Endodermal cell (in vitro differentiated cells): ENCODE results near the gene ACSM6. TPM values are rescaled to one million over a fixed set of nuclear protein-coding genes. Genes with fewer than 3 reads are reported as not detected.

Experiments
- DNase-seq: peaks from one replicate; pipeline ENCODE4 v3.0.0-alpha.2; 2017
- H3K27ac ChIP-seq: 2 replicates; pipeline ENCODE4 v1.5.1; 2013; ENCODE audit warnings: mild to moderate bottlenecking, low read depth, low read length, moderate library complexity
- H3K27me3 ChIP-seq: 2 replicates; pipeline ENCODE4 v1.6.1; 2013; ENCODE audit warnings: mild to moderate bottlenecking, low read length, moderate library complexity; ENCODE audit not compliant: insufficient read depth, control insufficient read depth, poor library complexity, severe bottlenecking
- H3K36me3 ChIP-seq: 2 replicates; pipeline ENCODE4 v1.7.0; 2013; ENCODE audit warnings: mild to moderate bottlenecking, low read length, moderate library complexity; ENCODE audit not compliant: control insufficient read depth, insufficient read depth
- H3K4me1 ChIP-seq: one replicate; pipeline ENCODE4 v1.7.0; 2013; ENCODE audit warnings: low read length; ENCODE audit not compliant: control insufficient read depth, insufficient read depth
- H3K4me3 ChIP-seq: 2 replicates; pipeline ENCODE4 v1.5.1; 2013; ENCODE audit warnings: mild to moderate bottlenecking, low read length, moderate library complexity
- H3K9ac ChIP-seq: 2 replicates; pipeline ENCODE4 v1.6.1; 2013; ENCODE audit warnings: mild to moderate bottlenecking, low read length, moderate library complexity; ENCODE audit not compliant: poor library complexity, severe bottlenecking; ENCODE audit errors: extremely low read depth
- H3K9me3 ChIP-seq: 2 replicates; pipeline ENCODE4 v1.6.1; 2013; ENCODE audit warnings: mild to moderate bottlenecking, low read length, moderate library complexity; ENCODE audit not compliant: control insufficient read depth
- H3K27ac Mint-ChIP-seq: 2 replicates; pipeline ENCODE4 v1.8.0; 2020; ENCODE audit warnings: mixed read lengths
- H3K27me3 Mint-ChIP-seq: 2 replicates; pipeline ENCODE4 v1.8.0; 2021; ENCODE audit warnings: mild to moderate bottlenecking, mixed read lengths; ENCODE audit not compliant: insufficient read depth
- H3K36me3 Mint-ChIP-seq: 2 replicates; pipeline ENCODE4 v1.8.0; 2020; ENCODE audit warnings: low read depth, mixed read lengths
- H3K4me1 Mint-ChIP-seq: 2 replicates; pipeline ENCODE4 v1.8.0; 2020; ENCODE audit warnings: mixed read lengths
- H3K4me3 Mint-ChIP-seq: 2 replicates; pipeline ENCODE4 v1.8.0; 2020; ENCODE audit warnings: mild to moderate bottlenecking, moderate library complexity, mixed read lengths
- H3K9me3 Mint-ChIP-seq: 2 replicates; pipeline ENCODE4 v1.8.0; 2020; ENCODE audit warnings: mild to moderate bottlenecking, mixed read lengths
- WGBS, 2 experiments: methylation state at CpG; one replicate each; pipeline versions ENCODE4 v1.1.5 to v1.1.7; 2013; ENCODE audit warnings: missing lambda C conversion rate in 2 of 2, mixed read lengths in 1 of 2; ENCODE audit not compliant: insufficient coverage in 1 of 2, insufficient read length in 1 of 2; 5-methylcytosine and 5-hydroxymethylcytosine counted together
- total RNA-seq, 2 donors: library from RNA; stranded (reverse); fragmentation: NEBNext Ultra II Directional in 1 of 2; extraction: Animal tissue kit (Norgen Biotek cat#: 25700) in 1 of 2; gene quantifications; 2 replicates in 1 of 2; 3 replicates in 1 of 2; pipeline ENCODE4 v1.2.1, GENCODE V29; 2021
- TF ChIP-seq, protein P1 (sequence below): fragments of 200-600 bp; sonication (generic); conservative IDR thresholded peaks from 2 replicates; pipeline ENCODE4 v1.5.0; 2021; ENCODE audit warnings: antibody characterized with exemption, mild to moderate bottlenecking

ACSM6 gene
- total RNA-seq, 2 donors from 2014 or later: not detected

DNA sequence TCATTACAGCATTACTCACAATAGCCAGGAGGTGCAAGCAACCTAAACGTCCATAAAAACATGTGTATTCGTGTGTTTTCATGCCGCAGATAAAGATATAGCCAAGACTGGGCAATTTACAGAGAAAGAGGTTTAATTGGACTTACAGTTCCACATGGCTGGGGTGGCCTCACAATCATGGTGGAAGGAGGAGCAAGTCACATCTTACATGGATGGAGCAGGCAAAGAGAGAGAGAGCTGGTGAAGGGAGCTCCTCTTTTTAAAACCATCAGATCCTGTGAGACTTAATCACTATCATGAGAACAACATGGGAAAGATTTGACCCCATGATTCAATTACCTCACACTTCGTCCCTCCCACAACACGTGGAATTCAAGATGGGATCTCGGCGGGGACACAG, 63.8 kb downstream of the ACSM6 start:
- Histone ChIP-seq H3K9me3 (peaks cover 24% of the 10 kb centered on the region), H3K36me3 (peaks cover 95% of the 10 kb centered on the region), H3K4me1 (peaks cover 9% of the 10 kb centered on the region), H3K4me3 (no peak overlapping the region), H3K9ac (no peak overlapping the region), H3K27ac (no peak overlapping the region), H3K27me3 (no peaks in the 10 kb centered on the region)
- DNase-seq: no peak
- 95 to 100% methylated on average over 1 to 7 of the region's 7 CpGs for WGBS, 2 experiments
- peaks cover 32% of the 10 kb centered on the region for H3K4me1 Mint-ChIP-seq
- TF ChIP-seq, protein P1, sequence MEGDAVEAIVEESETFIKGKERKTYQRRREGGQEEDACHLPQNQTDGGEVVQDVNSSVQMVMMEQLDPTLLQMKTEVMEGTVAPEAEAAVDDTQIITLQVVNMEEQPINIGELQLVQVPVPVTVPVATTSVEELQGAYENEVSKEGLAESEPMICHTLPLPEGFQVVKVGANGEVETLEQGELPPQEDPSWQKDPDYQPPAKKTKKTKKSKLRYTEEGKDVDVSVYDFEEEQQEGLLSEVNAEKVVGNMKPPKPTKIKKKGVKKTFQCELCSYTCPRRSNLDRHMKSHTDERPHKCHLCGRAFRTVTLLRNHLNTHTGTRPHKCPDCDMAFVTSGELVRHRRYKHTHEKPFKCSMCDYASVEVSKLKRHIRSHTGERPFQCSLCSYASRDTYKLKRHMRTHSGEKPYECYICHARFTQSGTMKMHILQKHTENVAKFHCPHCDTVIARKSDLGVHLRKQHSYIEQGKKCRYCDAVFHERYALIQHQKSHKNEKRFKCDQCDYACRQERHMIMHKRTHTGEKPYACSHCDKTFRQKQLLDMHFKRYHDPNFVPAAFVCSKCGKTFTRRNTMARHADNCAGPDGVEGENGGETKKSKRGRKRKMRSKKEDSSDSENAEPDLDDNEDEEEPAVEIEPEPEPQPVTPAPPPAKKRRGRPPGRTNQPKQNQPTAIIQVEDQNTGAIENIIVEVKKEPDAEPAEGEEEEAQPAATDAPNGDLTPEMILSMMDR: no peak
- peaks cover 19% of the 10 kb centered on the region for H3K9me3 Mint-ChIP-seq
- no peak overlapping the region for H3K27ac Mint-ChIP-seq
- no peak overlapping the region for H3K4me3 Mint-ChIP-seq
- no peaks in the 10 kb centered on the region for H3K27me3 Mint-ChIP-seq
- peaks cover 74% of the 10 kb centered on the region for H3K36me3 Mint-ChIP-seq

GRCh38 chr10:95260397-95260881, 66.4 kb downstream of the ACSM6 start:
- Histone ChIP-seq H3K4me3 (peak overlapping the region; percentile 48), H3K9me3 (peaks cover 24% of the 10 kb centered on the region), H3K9ac (peak overlapping the region; percentile 52), H3K4me1 (peaks cover 14% of the 10 kb centered on the region), H3K27me3 (no peaks in the 10 kb centered on the region), H3K36me3 (peaks cover 82% of the 10 kb centered on the region), H3K27ac (peak overlapping the region; percentile 56)
- Mint-ChIP-seq H3K36me3 (peaks cover 74% of the 10 kb centered on the region), H3K27ac (peak overlapping the region; percentile 97), H3K9me3 (peaks cover 19% of the 10 kb centered on the region), H3K27me3 (no peaks in the 10 kb centered on the region), H3K4me3 (no peak overlapping the region), H3K4me1 (peaks cover 51% of the 10 kb centered on the region)
- DNase-seq: peak; percentile 67
- WGBS, 2 experiments: 65 to 74% methylated on average over 3 of the region's 3 CpGs
- TF ChIP-seq, protein P1: no peak

DNA sequence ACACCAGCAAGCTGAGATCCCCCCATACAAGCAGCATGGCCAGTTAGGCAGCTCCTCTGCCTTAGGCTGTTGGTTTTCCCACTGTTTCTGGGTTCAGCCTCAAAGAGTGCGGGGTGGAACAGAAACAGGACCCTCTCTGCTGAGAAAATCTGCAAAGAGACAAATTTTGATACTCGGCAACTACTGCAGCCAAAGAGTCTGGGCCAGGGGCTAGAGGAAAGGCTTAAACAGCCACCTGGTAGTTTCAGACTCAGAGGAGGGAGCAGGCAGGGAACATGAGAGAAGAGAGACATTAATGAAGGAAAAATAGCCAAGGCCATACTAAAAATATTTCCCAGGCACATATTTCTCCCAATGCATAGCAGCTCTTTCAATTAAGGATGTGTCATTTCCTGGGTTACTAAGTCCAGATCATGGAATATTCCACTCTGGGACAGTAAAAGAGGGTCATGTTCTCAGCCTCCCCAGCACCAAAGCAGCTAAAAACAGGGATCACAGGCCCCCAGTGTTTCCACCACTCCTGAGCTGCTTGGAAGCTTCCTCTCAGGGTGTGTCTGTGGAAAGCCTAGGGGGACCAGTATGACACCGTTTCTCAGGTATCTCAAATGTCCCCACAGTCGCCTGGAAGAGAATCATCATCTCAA, 67.0 kb downstream of the ACSM6 start:
- Histone ChIP-seq H3K4me3 (peak overlapping the region; percentile 48), H3K36me3 (peaks cover 81% of the 10 kb centered on the region), H3K9ac (peak overlapping the region; percentile 52), H3K4me1 (peaks cover 14% of the 10 kb centered on the region), H3K27me3 (no peaks in the 10 kb centered on the region), H3K9me3 (peaks cover 23% of the 10 kb centered on the region), H3K27ac (peak overlapping the region; percentile 56)
- TF ChIP-seq, protein P1: no peak
- 89 to 90% methylated on average over 3 to 4 of the region's 4 CpGs for WGBS, 2 experiments
- no peak for DNase-seq
- peaks cover 68% of the 10 kb centered on the region for H3K36me3 Mint-ChIP-seq
- H3K27me3 Mint-ChIP-seq: no peaks in the 10 kb centered on the region
- peak overlapping the region; percentile 97 for H3K27ac Mint-ChIP-seq
- peaks cover 51% of the 10 kb centered on the region for H3K4me1 Mint-ChIP-seq
- H3K4me3 Mint-ChIP-seq: no peak overlapping the region
- H3K9me3 Mint-ChIP-seq: peaks cover 17% of the 10 kb centered on the region
